NCI-H1105 treated with DMSO at 0.1 percent for 48 hours (cell line): ENCODE data around the gene CNTROB.

ENCODE experiments used
- DNase-seq: peaks from one replicate; lab custom pipeline; 2025; lab: John Stamatoyannopoulos, UW

Gene CNTROB

DNA sequence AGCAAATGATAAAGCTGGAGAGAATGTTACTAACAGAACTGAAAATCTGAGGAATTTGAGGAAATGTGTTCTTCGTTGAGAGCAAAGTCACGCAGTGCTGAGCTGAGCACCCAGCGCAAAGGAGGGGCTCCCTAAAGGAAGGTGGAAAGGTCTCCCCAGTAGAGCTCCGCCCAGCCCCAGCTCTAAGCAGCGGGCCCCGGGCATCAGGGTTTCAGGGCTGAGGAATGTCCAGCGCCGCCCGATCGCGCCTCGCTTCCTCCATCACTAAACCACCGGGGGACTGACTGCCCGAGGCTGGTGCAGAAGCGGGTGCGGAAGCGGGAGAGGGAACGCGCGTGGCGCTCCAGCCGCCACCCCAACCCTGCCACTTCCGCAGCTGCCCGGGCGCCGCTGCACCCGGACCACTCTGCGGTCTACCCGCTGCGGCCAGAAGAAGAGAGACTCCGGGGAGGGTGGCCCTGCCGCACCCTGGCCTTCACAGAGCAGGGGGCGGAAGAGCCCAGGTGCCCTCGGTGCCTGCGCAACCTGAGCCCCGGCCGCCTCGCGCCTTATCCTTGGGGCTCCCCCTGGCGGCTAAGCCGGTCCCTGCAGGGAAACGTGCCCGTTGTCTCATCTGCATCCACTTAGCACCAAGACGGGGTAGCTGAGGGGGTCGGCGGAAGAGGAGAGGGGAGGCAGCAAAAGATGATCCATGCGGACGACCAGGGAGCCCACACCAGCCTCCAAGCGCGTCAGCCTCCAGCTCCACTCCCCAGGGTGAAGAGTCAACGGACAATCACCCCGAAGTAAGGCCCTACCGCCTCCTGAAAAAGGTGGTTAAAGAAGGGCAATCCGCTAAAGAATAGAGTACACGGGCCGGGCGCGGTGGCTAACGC lies 58.0 kb downstream of the CNTROB start:
- DNase-seq: peak; percentile 82

DNA sequence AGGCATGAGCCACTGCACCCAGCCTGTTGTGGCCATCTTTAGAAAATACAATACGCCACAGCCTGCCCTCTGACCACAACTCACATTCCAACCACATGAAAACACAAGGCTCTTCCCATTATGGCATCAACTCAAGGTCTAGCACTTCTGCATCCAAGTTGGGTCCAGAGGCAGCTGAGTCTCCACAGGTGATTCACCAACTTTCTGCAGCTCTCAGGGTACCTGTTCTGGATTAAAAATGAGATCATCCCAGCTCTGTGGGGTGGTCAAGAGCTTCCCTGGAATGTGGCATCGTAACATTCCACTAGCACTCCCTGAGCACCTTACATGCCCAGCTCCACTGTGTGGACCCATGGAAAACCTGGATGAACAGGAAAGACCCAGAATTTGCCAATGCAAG lies 60.5 kb downstream of the CNTROB start:
- no peak for DNase-seq

DNA sequence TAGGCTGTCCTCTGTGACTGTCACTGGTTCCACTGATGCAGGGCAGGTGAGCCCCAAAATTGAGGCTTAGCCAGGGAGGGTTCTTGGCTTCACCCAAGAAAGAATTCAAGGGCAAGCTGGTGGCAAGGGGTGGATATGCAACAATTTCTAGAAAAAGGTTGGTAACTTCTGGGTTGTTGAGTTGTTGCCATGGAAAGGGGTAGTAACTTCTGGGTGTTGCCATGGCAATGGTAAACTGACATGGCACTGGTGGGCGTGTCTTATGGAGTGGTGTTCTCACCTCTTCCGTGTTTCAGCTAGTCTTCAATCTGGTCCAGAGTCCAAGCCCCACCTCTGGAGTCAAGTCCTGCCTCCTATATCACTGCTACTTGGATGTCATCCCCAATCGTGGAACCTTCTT lies 60.9 kb downstream of the CNTROB start:
- DNase-seq: no peak

DNA sequence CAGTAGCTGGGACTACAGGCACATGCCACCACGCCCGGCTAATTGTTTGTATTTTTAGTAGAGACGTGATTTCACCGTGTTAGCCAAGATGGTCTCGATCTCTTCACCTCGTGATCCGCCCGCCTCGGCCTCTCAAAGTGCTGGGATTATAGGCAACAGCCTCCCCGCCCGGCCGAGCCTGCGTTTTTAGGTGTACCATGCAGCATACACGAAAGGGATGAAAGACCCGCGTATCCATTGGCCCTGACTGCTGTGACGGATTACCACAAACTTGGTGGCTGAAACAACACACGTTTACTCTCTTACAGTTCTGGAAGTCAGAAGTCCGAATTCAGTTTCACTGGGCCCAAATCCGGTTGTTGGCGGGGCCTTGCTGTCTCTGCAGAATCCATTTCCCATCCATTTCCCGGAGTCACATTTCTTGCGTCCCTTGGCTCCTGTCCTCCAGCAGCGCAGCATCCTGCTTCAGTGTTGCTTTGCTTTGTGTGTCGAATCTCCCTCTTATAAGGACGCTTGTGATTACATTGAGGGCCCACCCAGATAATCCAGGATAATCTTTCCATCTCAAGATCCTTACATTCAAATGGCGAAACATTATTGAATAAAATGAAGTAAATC lies 62.1 kb downstream of the CNTROB start:
- DNase-seq: no peak

DNA sequence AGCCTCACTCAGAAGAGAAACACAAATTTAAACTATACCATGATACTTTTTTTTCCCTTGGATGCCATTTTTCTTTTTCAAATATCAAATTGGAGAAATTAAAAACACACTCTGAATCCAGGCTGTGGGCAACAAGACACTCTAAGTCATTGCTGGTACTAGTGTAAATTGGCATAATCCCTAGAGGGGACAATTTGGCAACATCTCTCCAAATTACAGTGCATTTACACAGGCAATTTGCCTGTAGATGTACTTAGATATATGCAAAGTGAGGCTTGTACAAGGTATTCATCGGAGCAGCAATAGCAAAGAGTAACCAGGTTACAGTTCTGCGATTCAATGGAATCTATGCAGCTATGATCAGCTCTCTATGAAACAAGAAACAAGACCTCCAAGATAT lies 63.7 kb downstream of the CNTROB start:
- no peak for DNase-seq

DNA sequence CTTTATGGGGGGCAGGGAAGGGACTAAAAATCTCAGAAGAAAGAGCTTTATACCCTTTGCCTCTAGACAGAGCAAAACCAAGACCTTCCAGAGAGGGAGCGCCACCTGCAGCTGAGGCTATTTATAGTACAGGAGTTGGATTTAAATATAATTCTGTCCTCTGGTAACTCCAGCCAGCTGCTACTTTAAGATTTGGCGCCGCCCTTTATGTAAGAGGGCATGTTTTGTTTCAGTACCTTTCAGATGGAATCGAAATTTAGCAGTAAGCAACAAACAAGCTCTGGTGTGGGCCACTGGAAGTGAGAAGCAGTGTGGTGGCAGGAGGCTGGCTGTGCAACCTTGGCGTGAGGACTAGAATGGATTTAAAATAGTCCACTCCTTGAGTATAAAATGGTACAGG lies 65.2 kb downstream of the CNTROB start:
- DNase-seq: no peak
